Mucosa of descending colon (tissue), 3 donors: ENCODE results near the gene PIP5K1C. TPM values are rescaled to one million over a fixed set of nuclear protein-coding genes. Genes with fewer than 3 reads are reported as not detected.

Experiments
- ATAC-seq: fragments of 200-7000 bp; cut with Tn5 transposase; one replicate; pipeline ENCODE4 v1.9.1; 2020; ENCODE audit warnings: mild to moderate bottlenecking, moderate library complexity
- DNase-seq, 3 donors: peaks; one replicate each; pipeline ENCODE4 v3.0.0-alpha.2; 2020
- H3K36me3 ChIP-seq: fragments of 200-600 bp; one replicate; pipeline ENCODE4 v1.8.0; 2021; ENCODE audit warnings: low read depth, mild to moderate bottlenecking
- H3K4me1 ChIP-seq: fragments of 200-600 bp; one replicate; pipeline ENCODE4 v1.8.0; 2021; ENCODE audit warnings: low read depth, mild to moderate bottlenecking
- H3K4me3 ChIP-seq: fragments of 200-600 bp; one replicate; pipeline ENCODE4 v1.8.0; 2021; ENCODE audit warnings: mild to moderate bottlenecking
- H3K9me3 ChIP-seq: fragments of 200-600 bp; one replicate; pipeline ENCODE4 v1.8.0; 2021; ENCODE audit warnings: mild to moderate bottlenecking
- CTCF ChIP-seq: fragments of 200-600 bp; IDR thresholded peaks from one replicate; pipeline ENCODE4 v1.8.0; 2022; ENCODE audit warnings: antibody characterized with exemption, mild to moderate bottlenecking
- intact Hi-C, 2 donors: fragments of 100-400 bp; cut with DNase I in 1 of 2; cut with micrococcal nuclease in 1 of 2; formaldehyde crosslinking; loops; one replicate each; pipeline versions ENCODE4 v1.11.0 to v1.11.1; 2022; cut with DNase I, micrococcal nuclease
- total RNA-seq, 3 donors: library from RNA; stranded (reverse); fragmentation: NEBNext Ultra II Directional in 2 of 3; extraction: Animal tissue kit (Norgen Biotek cat#: 25700) in 2 of 3; gene quantifications; one replicate each; pipeline versions ENCODE4 v1.2.1 to v1.2.4, GENCODE V29; 2021 to 2023
- donor health status: DM: no; HTN: no; CAD: no; lungs with moderate emphysema.
- donor health status: DM: no; HTN: no; CAD: no.
- donor health status: DM: no; HTN: yes; CAD: no.

PIP5K1C gene
- total RNA-seq, 3 donors from 2014 or later = 23.1 to 95.2 (median 23.2) TPM

GRCh38 chr19:3659746-3660112 lies 40.5 kb downstream of the PIP5K1C start:
- intact Hi-C loops = no loop called here
- Histone ChIP-seq H3K4me3 (no peak overlapping the region), H3K36me3 (no peaks in the 10 kb centered on the region), H3K4me1 (no peaks in the 10 kb centered on the region), H3K9me3 (no peaks in the 10 kb centered on the region)
- TF ChIP-seq CTCF = no peak
- ATAC-seq (no peak), DNase-seq (no peak)

DNA sequence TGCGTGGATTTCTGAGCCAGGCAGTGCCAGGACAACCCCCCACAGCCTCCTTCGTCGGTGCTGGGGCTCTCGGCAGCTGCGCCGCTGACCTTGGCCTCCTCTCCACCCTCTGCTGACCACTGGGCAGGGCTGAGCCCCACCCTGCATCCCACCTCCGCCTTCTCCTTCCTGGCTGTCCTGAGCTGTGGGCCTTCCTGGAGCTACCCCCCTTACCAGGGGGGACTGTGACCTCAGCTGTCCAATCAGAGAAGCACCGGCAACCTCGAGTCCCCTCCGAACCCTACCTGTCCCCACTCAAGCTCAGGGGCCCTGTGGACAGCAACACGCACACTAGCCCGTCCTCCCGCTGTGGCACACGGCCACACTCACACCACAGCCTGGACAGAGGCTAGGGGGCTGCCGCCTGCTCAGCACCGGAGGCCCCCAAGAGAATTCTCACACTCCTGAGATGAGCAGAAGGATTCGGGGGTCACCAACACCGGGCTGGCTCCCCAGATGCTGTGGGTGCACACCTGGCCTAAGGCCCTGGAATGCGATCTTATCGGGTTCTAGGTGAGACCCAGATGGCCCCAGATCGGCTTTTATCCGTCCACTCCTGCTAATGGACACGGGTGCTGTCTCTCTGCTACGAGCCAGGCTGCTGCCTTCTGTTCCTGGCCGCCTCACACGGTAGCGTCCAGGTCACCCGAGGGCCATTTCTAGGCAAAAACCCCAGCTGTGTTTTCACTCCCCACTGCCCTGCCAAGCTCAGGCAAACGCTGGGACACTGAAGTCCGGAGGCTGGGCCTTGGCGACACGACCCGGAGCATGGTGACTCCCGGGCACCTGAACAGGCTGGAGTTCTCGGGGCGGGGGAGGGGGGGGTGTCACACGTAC lies 41.2 kb downstream of the PIP5K1C start:
- Histone ChIP-seq H3K9me3 (no peaks in the 10 kb centered on the region), H3K4me1 (no peaks in the 10 kb centered on the region), H3K4me3 (no peak overlapping the region), H3K36me3 (no peaks in the 10 kb centered on the region)
- ATAC-seq (no peak), DNase-seq (no peak)
- intact Hi-C loops = no loop called here
- TF ChIP-seq CTCF = no peak

- ATAC-seq (no peak), DNase-seq (no peak)
- no peak for TF ChIP-seq CTCF
- Histone ChIP-seq H3K4me1 (no peaks in the 10 kb centered on the region), H3K4me3 (no peak overlapping the region), H3K36me3 (no peaks in the 10 kb centered on the region), H3K9me3 (no peaks in the 10 kb centered on the region)
- intact Hi-C loops = no loop called here
Measured at GRCh38 chr19:3658004-3658869, 42.0 kb downstream of the PIP5K1C start.

GRCh38 chr19:3657395-3657769 lies 42.9 kb downstream of the PIP5K1C start:
- Histone ChIP-seq H3K4me1 (no peaks in the 10 kb centered on the region), H3K9me3 (no peaks in the 10 kb centered on the region), H3K36me3 (no peaks in the 10 kb centered on the region), H3K4me3 (no peak overlapping the region)
- no peak for ATAC-seq
- no peak for TF ChIP-seq CTCF
- intact Hi-C loops = no loop called here
- no peak for DNase-seq

GRCh38 chr19:3656747-3657394 lies 43.4 kb downstream of the PIP5K1C start:
- Histone ChIP-seq H3K4me3 (no peak overlapping the region), H3K9me3 (no peaks in the 10 kb centered on the region), H3K36me3 (no peaks in the 10 kb centered on the region), H3K4me1 (no peaks in the 10 kb centered on the region)
- no peak for DNase-seq
- intact Hi-C loops = no loop called here
- no peak for TF ChIP-seq CTCF
- ATAC-seq = no peak
